ENCODE results near the gene HS2ST1.
"Not testable (repeated sequence)": the region's sequence is repeated elsewhere in the genome, so short reads cannot be mapped to it uniquely, and the experiment has no call there.

Gene HS2ST1

GRCh38 chr1:86925742-86926141 is 11.3 kb downstream of the HS2ST1 start:
- DNase-seq (ENCODE audit: low read depth in 2 of 2): no peak

GRCh38 chr1:86926883-86927282 is 12.4 kb downstream of the HS2ST1 start:
- no peak for DNase-seq (ENCODE audit: low read depth in 2 of 2)

GRCh38 chr1:86928819-86929218 is 14.4 kb downstream of the HS2ST1 start:
- no peak for DNase-seq (ENCODE audit: low read depth in 2 of 2)

- DNase-seq (ENCODE audit: low read depth in 2 of 2): no peak
Measured at GRCh38 chr1:86933051-86933450, 18.6 kb downstream of the HS2ST1 start.

GRCh38 chr1:86933562-86934377 is 19.3 kb downstream of the HS2ST1 start:
- DNase-seq (ENCODE audit: low read depth in 2 of 2): no peak

GRCh38 chr1:86938450-86938849 is 24.0 kb downstream of the HS2ST1 start:
- DNase-seq (ENCODE audit: low read depth in 2 of 2): no peak

GRCh38 chr1:86938855-86939254 is 24.4 kb downstream of the HS2ST1 start:
- DNase-seq (ENCODE audit: low read depth in 2 of 2): no peak

- DNase-seq (ENCODE audit: low read depth in 2 of 2): no peak
Measured at GRCh38 chr1:86939406-86939805, 25.0 kb downstream of the HS2ST1 start.

- no peak for DNase-seq (ENCODE audit: low read depth in 2 of 2)
Measured at GRCh38 chr1:86940599-86940998, 26.2 kb downstream of the HS2ST1 start.

- no peak for DNase-seq (ENCODE audit: low read depth in 2 of 2)
Measured at GRCh38 chr1:86942042-86942441, 27.6 kb downstream of the HS2ST1 start.

GRCh38 chr1:86942743-86943142 is 28.3 kb downstream of the HS2ST1 start:
- no peak for DNase-seq (ENCODE audit: low read depth in 2 of 2)

- DNase-seq (ENCODE audit: low read depth in 2 of 2): no peak
Measured at GRCh38 chr1:86948212-86948611, 33.8 kb downstream of the HS2ST1 start.

GRCh38 chr1:86950712-86951419 is 36.4 kb downstream of the HS2ST1 start:
- DNase-seq (ENCODE audit: low read depth in 2 of 2): no peak

- DNase-seq (ENCODE audit: low read depth in 2 of 2): no peak
Measured at GRCh38 chr1:86951430-86951829, 37.0 kb downstream of the HS2ST1 start.

- no peak for DNase-seq (ENCODE audit: low read depth in 2 of 2)
Measured at GRCh38 chr1:86953167-86953566, 38.7 kb downstream of the HS2ST1 start.

- DNase-seq (ENCODE audit: low read depth in 2 of 2): no peak
Measured at GRCh38 chr1:86955678-86956077, 41.2 kb downstream of the HS2ST1 start.

GRCh38 chr1:86956221-86956620 is 41.8 kb downstream of the HS2ST1 start:
- DNase-seq (ENCODE audit: low read depth in 2 of 2): no peak

- DNase-seq (ENCODE audit: low read depth in 2 of 2): no peak
Measured at GRCh38 chr1:86957221-86957620, 42.8 kb downstream of the HS2ST1 start.

- DNase-seq (ENCODE audit: low read depth in 2 of 2): no peak
Measured at GRCh38 chr1:86960548-86960947, 46.1 kb downstream of the HS2ST1 start.

- DNase-seq (ENCODE audit: low read depth in 2 of 2): not testable (repeated sequence)
Measured at GRCh38 chr1:86963841-86964240, 49.4 kb downstream of the HS2ST1 start.

- peak in 1 of 2 donors; percentile 8 for DNase-seq (ENCODE audit: low read depth in 2 of 2)
Measured at GRCh38 chr1:86965012-86965826, 50.8 kb downstream of the HS2ST1 start.

GRCh38 chr1:86965827-86966182 is 51.4 kb downstream of the HS2ST1 start:
- DNase-seq (ENCODE audit: low read depth in 2 of 2): no peak
